Esophagus muscularis mucosa (tissue), 4 donors: Measurements from ENCODE around the gene ZNF263. TPM values are rescaled to one million over a fixed set of nuclear protein-coding genes. Genes with fewer than 3 reads are reported as not detected.

Source experiments
- DNase-seq: peaks from one replicate; pipeline ENCODE4 v3.0.0-alpha.2; 2017; ENCODE audit errors: extremely low spot score
- H3K27ac ChIP-seq, 4 donors: fragments of 200-600 bp; sonication (generic); replicated peaks in 1 of 4; 1 replicate in 3 of 4; 2 replicates in 1 of 4; pipeline ENCODE4 v1.5.1; 2016 to 2019; ENCODE audit warnings: mild to moderate bottlenecking in 1 of 4
- H3K27me3 ChIP-seq, 4 donors: fragments of 200-600 bp; sonication (generic); one replicate each; pipeline versions ENCODE4 v1.5.1 to v1.6.0; 2016 to 2019
- H3K36me3 ChIP-seq, 4 donors: fragments of 200-600 bp; sonication (generic); one replicate each; pipeline ENCODE4 v1.5.1; 2016 to 2019
- H3K4me1 ChIP-seq, 4 donors: fragments of 200-600 bp; sonication (generic); one replicate each; pipeline ENCODE4 v1.5.1; 2016 to 2019
- H3K4me3 ChIP-seq, 4 donors: fragments of 200-600 bp; sonication (generic); 1 replicate in 2 of 4; 2 replicates in 2 of 4; pipeline ENCODE4 v1.5.1; 2016 to 2019; ENCODE audit warnings: mild to moderate bottlenecking in 4 of 4, moderate library complexity in 1 of 4
- H3K9me3 ChIP-seq, 4 donors: fragments of 200-600 bp; sonication (generic); 1 replicate in 3 of 4; 2 replicates in 1 of 4; pipeline ENCODE4 v1.5.1; 2016 to 2019
- CTCF ChIP-seq, 3 experiments: fragments of 200-600 bp in 2 of 3; fragments of 450-650 bp in 1 of 3; sonication (generic) in 2 of 3; IDR thresholded peaks; one replicate each; pipeline ENCODE4 v1.5.1; 2017 to 2019; ENCODE audit warnings: antibody characterized with exemption in 3 of 3, mild to moderate bottlenecking in 2 of 3, moderate library complexity in 1 of 3
- EP300 ChIP-seq: sonication (generic); formaldehyde crosslinking; IDR thresholded peaks from one replicate; pipeline ENCODE4 v1.6.1; 2017; ENCODE audit warnings: antibody characterized with exemption
- POLR2A ChIP-seq: fragments of 450-650 bp; IDR thresholded peaks from one replicate; pipeline ENCODE4 v1.6.1; 2017; ENCODE audit warnings: antibody characterized with exemption, moderate library complexity, mild to moderate bottlenecking, low read depth
- POLR2AphosphoS5 ChIP-seq, 2 donors: sonication (generic); formaldehyde crosslinking; IDR thresholded peaks; one replicate each; pipeline ENCODE4 v1.6.1; 2017; ENCODE audit warnings: antibody characterized with exemption in 2 of 2
- WGBS: methylation state at CpG from one replicate; pipeline ENCODE4 v1.1.5; 2018; 5-methylcytosine and 5-hydroxymethylcytosine counted together
- intact Hi-C: fragments of 100-400 bp; cut with DNase I; formaldehyde crosslinking; loops from one replicate; pipeline ENCODE4 v1.15.1; 2023
- total RNA-seq, 4 donors: library from RNA; depleted of rRNA; stranded (reverse); fragments of >200 nt; gene quantifications; one replicate each; pipeline versions ENCODE4 v1.1.0 to v1.2.1, GENCODE V29; 2016

The ZNF263 gene
- total RNA-seq, 4 donors from 2014 or later, result 31.1 to 54.3 (median 42.8) TPM

DNA sequence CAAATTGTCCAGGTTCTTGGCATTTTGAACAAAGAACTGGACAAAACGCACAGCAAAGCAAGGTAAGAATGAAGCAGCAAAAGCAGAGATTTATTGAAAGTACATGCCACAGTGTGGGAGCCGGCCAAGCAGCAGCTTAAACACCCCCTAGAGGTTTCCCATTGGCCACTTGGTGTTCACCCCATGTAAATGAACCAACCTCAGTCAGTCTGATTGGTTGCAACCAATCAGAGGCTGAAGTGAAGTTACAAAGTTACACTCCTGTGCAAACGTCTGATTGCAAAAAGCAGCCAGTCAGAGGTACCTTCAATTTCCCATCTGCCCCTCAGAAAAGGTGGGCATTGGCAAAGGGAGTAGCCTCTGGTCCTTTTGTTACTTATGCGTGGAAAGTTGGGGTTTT is 8.8 kb upstream of the ZNF263 start:
- 50% methylated on average over 4 of the region's 4 CpGs for WGBS
- DNase-seq, result no peak
- no peak overlapping the region for H3K4me3 ChIP-seq
- no peaks in the 10 kb centered on the region for H3K9me3 ChIP-seq
- H3K27me3 ChIP-seq, result no peaks in the 10 kb centered on the region
- intact Hi-C loops, result no loop called here
- no peaks in the 10 kb centered on the region for H3K4me1 ChIP-seq
- TF ChIP-seq POLR2AphosphoS5 (IDR thresholded peaks at IDR 0.05) (no peak), CTCF (IDR thresholded peaks at IDR 0.05) (no peak), EP300 (no peak), POLR2A (no peak)
- no peak overlapping the region for H3K27ac ChIP-seq
- H3K36me3 ChIP-seq, result peaks cover 0 to 3% (median 1%) of the 10 kb centered on the region in 4 donors

- no peak for TF ChIP-seq POLR2A
- TF ChIP-seq POLR2AphosphoS5 (IDR thresholded peaks at IDR 0.05), result no peak
- no peak for TF ChIP-seq EP300
- no peak for TF ChIP-seq CTCF (IDR thresholded peaks at IDR 0.05)
- intact Hi-C loops, result no loop called here
- H3K4me1 ChIP-seq, result no peaks in the 10 kb centered on the region
- no peak for DNase-seq
- H3K27ac ChIP-seq, result no peak overlapping the region
- no peaks in the 10 kb centered on the region for H3K36me3 ChIP-seq
- H3K27me3 ChIP-seq, result no peaks in the 10 kb centered on the region
- H3K4me3 ChIP-seq, result no peak overlapping the region
- H3K9me3 ChIP-seq, result no peaks in the 10 kb centered on the region
Observed at GRCh38 chr16:3274947-3275346, 8.3 kb upstream of the ZNF263 start.

GRCh38 chr16:3276679-3277078 is 6.6 kb upstream of the ZNF263 start:
- intact Hi-C loops, result no loop called here
- no peak for DNase-seq
- 81% methylated on average over 5 of the region's 5 CpGs for WGBS
- TF ChIP-seq POLR2AphosphoS5 (IDR thresholded peaks at IDR 0.05) (peak in 1 of 2 donors; percentile 10), CTCF (IDR thresholded peaks at IDR 0.05) (no peak), POLR2A (no peak)
- H3K4me1 ChIP-seq, result peaks cover 0 to 1% (median 1%) of the 10 kb centered on the region in 4 donors
- no peaks in the 10 kb centered on the region for H3K27me3 ChIP-seq
- H3K36me3 ChIP-seq, result no peaks in the 10 kb centered on the region
- H3K4me3 ChIP-seq, result no peak overlapping the region
- no peaks in the 10 kb centered on the region for H3K9me3 ChIP-seq
- H3K27ac ChIP-seq, result no peak overlapping the region

- TF ChIP-seq POLR2AphosphoS5 (IDR thresholded peaks at IDR 0.05) (no peak), EP300 (no peak), CTCF (IDR thresholded peaks at IDR 0.05) (no peak), POLR2A (no peak)
- WGBS, result 87% methylated on average over 6 of the region's 6 CpGs
- no peak overlapping the region for H3K4me3 ChIP-seq
- DNase-seq, result no peak
- no peaks in the 10 kb centered on the region for H3K27me3 ChIP-seq
- peaks cover 8 to 17% (median 13%) of the 10 kb centered on the region in 4 donors for H3K36me3 ChIP-seq
- H3K9me3 ChIP-seq, result peaks cover 0 to 13% (median 8%) of the 10 kb centered on the region in 4 donors
- H3K27ac ChIP-seq, result no peak overlapping the region
- intact Hi-C loops, result loop anchor here (5.0 kb wide), 2 partner anchors 44 to 121 kb away; partner anchors contain the start of genes ZNF174, ZNF200 and ZSCAN32
- peaks cover 21 to 35% (median 35%) of the 10 kb centered on the region in 4 donors for H3K4me1 ChIP-seq
Observed at GRCh38 chr16:3281222-3281820, 2.0 kb upstream of the ZNF263 start.
